ENCODE data around the gene CGN.

- TF ChIP-seq POLR2A (IDR thresholded peaks at IDR 0.05; ENCODE audit: low read depth) (no peak), EP300 (IDR thresholded peaks at IDR 0.05) (no peak)
Observed at GRCh38 chr1:151510020-151510405, 1.2 kb upstream of the CGN start.

Data from esophagus muscularis mucosa (tissue), 2 donors.